Mammary microvascular endothelial cell (primary cell): Measurements from ENCODE around the gene C9orf85. TPM values are rescaled to one million over a fixed set of nuclear protein-coding genes. Genes with fewer than 3 reads are reported as not detected.

Experiments used
- total RNA-seq: library from RNA; depleted of rRNA; stranded (reverse); fragments of >200 nt; gene quantifications from 2 replicates; pipeline ENCODE4 v1.2.3, GENCODE V29; 2015

Gene C9orf85, protein sequence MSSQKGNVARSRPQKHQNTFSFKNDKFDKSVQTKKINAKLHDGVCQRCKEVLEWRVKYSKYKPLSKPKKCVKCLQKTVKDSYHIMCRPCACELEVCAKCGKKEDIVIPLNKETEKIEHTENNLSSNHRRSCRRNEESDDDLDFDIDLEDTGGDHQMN
- 4.8 and 9.4 TPM in 2 replicates for total RNA-seq

DNA sequence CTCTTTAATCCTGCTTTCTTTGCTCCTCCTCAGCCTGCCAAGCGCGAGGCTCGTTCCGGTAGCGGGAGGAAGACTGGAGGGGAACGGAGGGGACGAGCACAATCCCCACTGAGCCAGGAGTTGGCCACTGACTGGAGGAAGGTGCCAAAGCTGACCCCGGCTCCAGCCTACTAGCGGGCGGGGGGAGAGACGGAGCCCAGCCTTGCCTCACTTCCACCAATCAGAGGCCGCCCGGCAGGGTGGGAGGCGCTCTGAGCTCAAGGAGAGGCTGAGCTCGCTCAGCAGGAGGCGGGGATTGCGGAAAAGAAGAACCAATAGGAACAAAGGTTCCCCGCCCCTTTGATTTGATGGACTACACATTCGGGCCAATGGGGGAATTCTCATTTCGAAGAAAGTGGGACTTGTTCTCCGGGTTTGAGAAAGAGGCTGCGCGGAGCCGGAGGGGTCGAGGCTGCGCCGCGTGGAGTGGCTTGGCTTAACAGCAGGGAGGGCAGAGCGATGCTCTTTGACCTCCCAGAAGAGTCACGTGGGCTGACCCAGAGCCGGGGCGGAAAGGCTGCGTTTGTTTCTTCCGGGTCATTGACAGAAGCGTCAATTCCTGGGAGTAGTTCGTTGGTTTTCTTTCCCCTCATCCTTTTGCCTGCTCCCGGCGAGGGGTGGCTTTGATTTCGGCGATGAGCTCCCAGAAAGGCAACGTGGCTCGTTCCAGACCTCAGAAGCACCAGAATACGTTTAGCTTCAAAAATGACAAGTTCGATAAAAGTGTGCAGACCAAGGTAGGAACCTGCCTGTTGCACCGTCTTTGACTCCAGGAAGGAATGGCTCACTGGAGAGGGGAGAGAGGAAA, at the start of gene C9orf85, which contains the start of gene ABHD17B:
TSS of gene C9orf85 (plus strand) at position 579 of the 847 bp plus-strand sequence. CDS start at position 675, 96 bp downstream.
TSS of gene ABHD17B (minus strand) at position 133 of the 847 bp plus-strand sequence. CDS start 36,113 bp downstream, outside the sequence.

Other genes starting within 250 kb of the C9orf85 start
- 37.7 and 65.9 TPM in 2 replicates for gene CEMIP2, start 143.1 kb upstream of the C9orf85 start, total RNA-seq
- gene ABHD17B, start 446 bp upstream of the C9orf85 start, total RNA-seq: 17.7 TPM in 2 replicates
- gene C9orf57, start 149.0 kb downstream of the C9orf85 start, total RNA-seq: not detected in 2 replicates
- gene GDA, start 237.8 kb downstream of the C9orf85 start, total RNA-seq: 2.7 TPM in 2 replicates